NT2/D1 (cell line): Measurements from ENCODE around the gene KAT6B.

Experiments
- SUZ12 ChIP-seq: IDR thresholded peaks from 2 replicates; pipeline ENCODE4 v1.6.1; 2011; ENCODE audit not compliant: insufficient read length, insufficient read depth; ENCODE audit errors: extremely low read depth
- YY1 ChIP-seq: IDR thresholded peaks from 2 replicates; pipeline ENCODE4 v1.6.1; 2011; ENCODE audit not compliant: insufficient read length, insufficient read depth
- ZNF274 ChIP-seq: IDR thresholded peaks from 2 replicates; pipeline ENCODE4 v1.6.1; 2011; ENCODE audit warnings: mild to moderate bottlenecking, low read depth, low read length

GRCh38 chr10:74953214-74953613 is 126.8 kb downstream of the KAT6B start:
- TF ChIP-seq YY1 (no peak), ZNF274 (no peak), SUZ12 (no peak)
